ENCODE results near the gene LAP3.

The LAP3 gene

DNA sequence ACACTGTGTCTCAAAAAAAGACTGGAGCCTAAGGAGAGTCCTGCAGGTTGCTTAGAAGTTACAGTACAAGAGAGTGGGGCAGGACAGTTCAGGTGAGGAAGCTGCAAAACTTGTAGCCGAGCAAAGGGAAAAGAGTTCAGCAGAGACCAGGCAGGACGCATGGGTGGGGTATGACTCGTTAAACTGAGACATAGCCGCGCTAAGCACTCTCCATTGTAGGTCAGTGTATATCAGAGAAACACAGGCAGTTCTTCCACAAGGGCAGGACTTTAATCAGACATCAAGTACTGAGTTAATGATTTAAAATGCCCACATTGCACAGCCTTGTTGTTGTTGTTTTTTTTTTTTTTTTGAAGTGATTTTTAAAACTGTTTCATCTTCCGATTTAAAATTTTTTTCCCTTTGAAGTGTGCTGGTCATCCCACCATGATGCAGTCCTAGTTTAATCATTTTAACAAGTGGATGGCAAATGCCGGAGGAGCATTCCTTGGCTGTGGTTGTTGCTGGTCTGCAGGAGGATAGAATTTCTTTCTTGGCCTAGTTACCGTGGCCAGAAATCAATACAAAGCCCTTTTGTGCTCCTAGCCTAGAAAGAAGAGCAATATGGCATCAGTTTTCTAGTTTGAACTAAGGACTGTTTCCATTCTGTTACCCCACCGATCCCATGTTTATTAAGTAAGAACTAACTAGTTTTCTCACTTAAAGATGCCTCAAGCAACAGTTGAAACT is 10.3 kb downstream of the LAP3 start:
- ChIA-PET POLR2A (ENCODE audit: low non-redundant PET) (no interaction called here), CTCF (interaction anchor here (0.6 kb wide), 2 partner anchors 57 to 435 kb away, joined by 4 to 5 read pairs; no protein-coding TSS in a partner anchor)
- TF ChIP-seq, protein P1, sequence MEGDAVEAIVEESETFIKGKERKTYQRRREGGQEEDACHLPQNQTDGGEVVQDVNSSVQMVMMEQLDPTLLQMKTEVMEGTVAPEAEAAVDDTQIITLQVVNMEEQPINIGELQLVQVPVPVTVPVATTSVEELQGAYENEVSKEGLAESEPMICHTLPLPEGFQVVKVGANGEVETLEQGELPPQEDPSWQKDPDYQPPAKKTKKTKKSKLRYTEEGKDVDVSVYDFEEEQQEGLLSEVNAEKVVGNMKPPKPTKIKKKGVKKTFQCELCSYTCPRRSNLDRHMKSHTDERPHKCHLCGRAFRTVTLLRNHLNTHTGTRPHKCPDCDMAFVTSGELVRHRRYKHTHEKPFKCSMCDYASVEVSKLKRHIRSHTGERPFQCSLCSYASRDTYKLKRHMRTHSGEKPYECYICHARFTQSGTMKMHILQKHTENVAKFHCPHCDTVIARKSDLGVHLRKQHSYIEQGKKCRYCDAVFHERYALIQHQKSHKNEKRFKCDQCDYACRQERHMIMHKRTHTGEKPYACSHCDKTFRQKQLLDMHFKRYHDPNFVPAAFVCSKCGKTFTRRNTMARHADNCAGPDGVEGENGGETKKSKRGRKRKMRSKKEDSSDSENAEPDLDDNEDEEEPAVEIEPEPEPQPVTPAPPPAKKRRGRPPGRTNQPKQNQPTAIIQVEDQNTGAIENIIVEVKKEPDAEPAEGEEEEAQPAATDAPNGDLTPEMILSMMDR (conservative IDR thresholded peaks at IDR 0.05; ENCODE audit: low read depth), result no peak
- no peak for DNase-seq (ENCODE audit: low spot score)
- no peak overlapping the region for H3K27ac ChIP-seq

DNA sequence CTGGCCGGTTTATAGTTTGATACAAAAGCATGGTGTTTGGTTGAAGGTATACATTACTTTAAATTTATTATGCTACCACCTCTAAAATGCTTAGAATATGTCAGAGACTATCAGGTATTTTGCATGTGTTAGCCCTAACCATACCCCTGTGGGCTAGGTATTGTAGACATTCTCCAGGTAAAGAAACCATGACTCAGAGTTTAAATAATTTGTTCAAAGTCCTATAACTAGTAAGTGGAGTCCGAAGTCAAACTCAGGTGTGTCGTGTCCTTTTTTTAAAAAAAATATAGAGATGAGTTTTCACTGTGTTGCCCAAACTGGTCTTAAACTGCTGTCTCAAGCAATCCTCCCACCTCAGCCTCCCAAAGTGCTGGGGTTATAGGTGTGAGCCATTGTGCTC is 12.4 kb downstream of the LAP3 start:
- ChIA-PET POLR2A (ENCODE audit: low non-redundant PET) (no interaction called here), CTCF (no interaction called here)
- DNase-seq (ENCODE audit: low spot score), result no peak
- no peak overlapping the region for H3K27ac ChIP-seq
- TF ChIP-seq, protein P1 (conservative IDR thresholded peaks at IDR 0.05; ENCODE audit: low read depth), result no peak

DNA sequence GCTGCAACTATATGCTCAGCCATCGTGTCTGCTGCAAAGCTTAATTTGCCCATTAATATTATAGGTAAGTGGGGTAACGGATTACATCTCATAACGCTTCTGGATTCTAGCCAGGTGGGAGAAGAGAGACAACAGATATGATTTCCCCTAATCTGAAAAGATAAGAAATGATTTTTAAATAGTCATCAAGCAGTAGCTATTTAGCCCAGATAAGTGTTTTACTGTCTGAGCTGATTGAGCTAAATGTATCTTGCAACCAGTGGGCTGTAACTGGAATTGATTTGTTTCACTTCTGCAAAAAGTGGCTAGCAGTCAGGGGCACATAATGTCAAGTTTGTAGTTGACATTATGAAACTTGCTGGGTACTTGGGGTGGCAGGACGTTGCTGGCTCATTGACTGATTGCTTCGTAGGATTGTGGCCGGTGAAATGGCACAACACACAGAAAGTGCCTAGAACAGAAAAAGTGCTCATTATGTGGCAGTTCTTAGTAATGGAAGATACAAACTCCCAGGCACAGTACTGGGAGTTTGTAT is 18.5 kb downstream of the LAP3 start:
- no peak overlapping the region for H3K27ac ChIP-seq
- POLR2A ChIA-PET (ENCODE audit: low non-redundant PET), result no interaction called here
- TF ChIP-seq, protein P1 (conservative IDR thresholded peaks at IDR 0.05; ENCODE audit: low read depth), result no peak
- CTCF ChIA-PET, result no interaction called here
- no peak for DNase-seq (ENCODE audit: low spot score)

DNA sequence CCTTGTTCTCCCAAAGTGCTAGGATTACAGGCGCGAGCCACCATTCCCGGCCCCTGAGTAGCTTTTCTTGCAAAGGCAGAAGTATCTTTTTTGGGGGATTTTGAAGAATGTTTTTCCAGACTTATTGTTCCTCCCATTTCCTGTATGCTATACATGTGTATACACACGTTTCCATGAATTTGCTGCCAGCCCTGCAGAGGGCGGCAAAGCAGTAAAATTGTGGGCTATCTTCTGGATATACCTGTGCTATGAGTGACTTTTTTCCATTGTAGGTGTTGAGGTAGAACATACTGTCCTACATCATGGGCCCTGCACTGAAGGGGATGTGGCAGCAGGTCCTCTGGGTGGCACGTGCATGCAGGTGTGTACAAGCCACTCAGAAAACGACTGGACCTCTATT is 20.5 kb downstream of the LAP3 start:
- ChIA-PET CTCF (no interaction called here), POLR2A (ENCODE audit: low non-redundant PET) (no interaction called here)
- H3K27ac ChIP-seq, result no peak overlapping the region
- DNase-seq (ENCODE audit: low spot score), result no peak
- TF ChIP-seq, protein P1 (conservative IDR thresholded peaks at IDR 0.05; ENCODE audit: low read depth), result no peak; the same call in 1 of the 2 replicates

DNA sequence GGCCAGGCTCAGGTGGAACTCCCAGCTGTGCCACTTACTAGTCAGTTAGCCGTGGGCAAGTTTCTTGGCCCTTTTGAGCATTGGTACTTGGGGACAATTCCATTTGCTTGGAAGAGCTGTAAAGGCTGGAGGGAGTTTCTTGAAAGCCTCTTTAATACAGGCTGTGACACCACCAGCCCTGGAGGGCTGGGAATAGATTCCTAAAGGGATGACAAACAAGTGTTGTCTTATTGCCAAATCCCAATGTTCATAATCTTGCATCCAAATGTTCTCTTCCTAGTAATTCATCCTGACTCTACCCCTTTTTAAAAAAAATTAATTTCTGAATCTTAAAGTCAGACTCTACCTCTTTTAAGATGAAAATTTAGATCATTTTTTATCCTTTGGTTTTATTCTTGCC is 22.8 kb downstream of the LAP3 start:
- POLR2A ChIA-PET (ENCODE audit: low non-redundant PET), result no interaction called here
- CTCF ChIA-PET, result no interaction called here
- no peak overlapping the region for H3K27ac ChIP-seq
- TF ChIP-seq, protein P1 (conservative IDR thresholded peaks at IDR 0.05; ENCODE audit: low read depth), result no peak
- no peak for DNase-seq (ENCODE audit: low spot score)

DNA sequence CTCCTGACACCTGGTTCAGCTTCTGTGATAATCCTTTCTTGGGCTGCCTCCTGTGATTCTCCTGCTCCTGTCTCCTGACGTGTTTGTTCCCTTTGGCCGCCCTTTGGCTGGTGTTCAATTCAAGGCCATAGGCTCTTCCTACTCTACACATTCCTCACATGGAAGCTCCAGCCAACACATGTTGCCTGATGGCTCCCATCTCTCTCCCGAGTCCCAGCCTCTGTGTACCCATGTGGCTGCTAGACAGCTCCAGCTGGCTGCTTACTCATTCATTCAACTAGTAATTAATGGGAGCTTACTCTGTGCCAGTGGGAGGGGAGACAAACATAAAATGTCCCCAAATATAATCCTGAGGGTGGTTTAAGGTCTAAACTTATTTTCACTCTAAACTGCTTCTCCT is 28.2 kb downstream of the LAP3 start:
- CTCF ChIA-PET, result no interaction called here
- H3K27ac ChIP-seq, result no peak overlapping the region
- TF ChIP-seq, protein P1 (conservative IDR thresholded peaks at IDR 0.05; ENCODE audit: low read depth), result no peak
- POLR2A ChIA-PET (ENCODE audit: low non-redundant PET), result no interaction called here
- DNase-seq (ENCODE audit: low spot score), result no peak

All from RWPE1 (cell line).